ENCODE data around the gene ATXN1.

DNA sequence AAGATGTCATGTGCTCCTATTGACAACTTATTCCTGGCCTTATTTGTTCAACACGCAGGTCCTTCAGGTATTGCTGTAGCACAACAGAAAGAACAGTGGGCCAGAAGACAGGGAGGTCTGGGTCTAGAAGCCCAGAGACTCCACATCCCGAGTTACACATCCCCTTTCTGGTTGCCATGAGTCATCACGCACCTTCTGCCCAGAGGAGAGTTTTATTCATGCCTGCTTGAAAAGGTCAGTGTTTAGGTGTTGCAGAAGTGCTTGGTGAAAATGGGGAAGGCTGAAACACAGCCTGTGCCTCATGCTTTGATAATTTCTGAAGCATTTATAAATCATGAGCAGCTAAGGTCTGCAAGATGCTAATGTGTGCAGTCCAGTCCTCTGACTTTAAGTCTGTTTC, 266.5 kb downstream of the ATXN1 start:
- TF ChIP-seq, protein P1, sequence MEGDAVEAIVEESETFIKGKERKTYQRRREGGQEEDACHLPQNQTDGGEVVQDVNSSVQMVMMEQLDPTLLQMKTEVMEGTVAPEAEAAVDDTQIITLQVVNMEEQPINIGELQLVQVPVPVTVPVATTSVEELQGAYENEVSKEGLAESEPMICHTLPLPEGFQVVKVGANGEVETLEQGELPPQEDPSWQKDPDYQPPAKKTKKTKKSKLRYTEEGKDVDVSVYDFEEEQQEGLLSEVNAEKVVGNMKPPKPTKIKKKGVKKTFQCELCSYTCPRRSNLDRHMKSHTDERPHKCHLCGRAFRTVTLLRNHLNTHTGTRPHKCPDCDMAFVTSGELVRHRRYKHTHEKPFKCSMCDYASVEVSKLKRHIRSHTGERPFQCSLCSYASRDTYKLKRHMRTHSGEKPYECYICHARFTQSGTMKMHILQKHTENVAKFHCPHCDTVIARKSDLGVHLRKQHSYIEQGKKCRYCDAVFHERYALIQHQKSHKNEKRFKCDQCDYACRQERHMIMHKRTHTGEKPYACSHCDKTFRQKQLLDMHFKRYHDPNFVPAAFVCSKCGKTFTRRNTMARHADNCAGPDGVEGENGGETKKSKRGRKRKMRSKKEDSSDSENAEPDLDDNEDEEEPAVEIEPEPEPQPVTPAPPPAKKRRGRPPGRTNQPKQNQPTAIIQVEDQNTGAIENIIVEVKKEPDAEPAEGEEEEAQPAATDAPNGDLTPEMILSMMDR (IDR thresholded peaks at IDR 0.05; ENCODE audit: low read depth, low read length, poor library complexity, severe bottlenecking): no peak
- TF ChIP-seq EZH2phosphoT487 (IDR thresholded peaks at IDR 0.05; ENCODE audit: borderline replicate concordance, low read length): no peak
